SK-N-SH treated with all-trans-retinoic acid at 6 μM for 48 hours (cell line): ENCODE results near the gene SLX4IP.

ENCODE experiments used
- ARNTL ChIP-seq: fragments of 450-650 bp; formaldehyde crosslinking; IDR thresholded peaks from 2 replicates; pipeline ENCODE4 v1.5.0; 2020; ENCODE audit warnings: low read depth, mild to moderate bottlenecking, moderate library complexity, borderline replicate concordance
- CSDC2 ChIP-seq: fragments of 250-450 bp; sonication (Bioruptor Pico); IDR thresholded peaks from 2 replicates; pipeline ENCODE4 v1.5.0; 2020; ENCODE audit warnings: mild to moderate bottlenecking, moderate library complexity
- ESRRG ChIP-seq: fragments of 250-450 bp; sonication (Bioruptor Pico); IDR thresholded peaks from 2 replicates; pipeline ENCODE4 v1.6.1; 2021; ENCODE audit warnings: mild to moderate bottlenecking
- RARB ChIP-seq: fragments of 250-450 bp; sonication (Bioruptor Pico); IDR thresholded peaks from 2 replicates; pipeline ENCODE4 v1.8.0; 2021; ENCODE audit warnings: mild to moderate bottlenecking, moderate library complexity
- TOX ChIP-seq: fragments of 250-450 bp; sonication (Bioruptor Pico); IDR thresholded peaks from 2 replicates; pipeline ENCODE4 v1.8.0; 2021; ENCODE audit warnings: mild to moderate bottlenecking, moderate library complexity, borderline replicate concordance
- ZFP30 ChIP-seq: fragments of 450-650 bp; formaldehyde crosslinking; IDR thresholded peaks from 2 replicates; pipeline ENCODE4 v1.5.0; 2022; ENCODE audit warnings: mild to moderate bottlenecking, moderate library complexity
- TF ChIP-seq, protein P1 (sequence below): fragments of 250-450 bp; sonication (Bioruptor Pico); IDR thresholded peaks from 2 replicates; pipeline ENCODE4 v1.8.0; 2020; ENCODE audit warnings: mild to moderate bottlenecking, moderate library complexity, borderline replicate concordance

DNA sequence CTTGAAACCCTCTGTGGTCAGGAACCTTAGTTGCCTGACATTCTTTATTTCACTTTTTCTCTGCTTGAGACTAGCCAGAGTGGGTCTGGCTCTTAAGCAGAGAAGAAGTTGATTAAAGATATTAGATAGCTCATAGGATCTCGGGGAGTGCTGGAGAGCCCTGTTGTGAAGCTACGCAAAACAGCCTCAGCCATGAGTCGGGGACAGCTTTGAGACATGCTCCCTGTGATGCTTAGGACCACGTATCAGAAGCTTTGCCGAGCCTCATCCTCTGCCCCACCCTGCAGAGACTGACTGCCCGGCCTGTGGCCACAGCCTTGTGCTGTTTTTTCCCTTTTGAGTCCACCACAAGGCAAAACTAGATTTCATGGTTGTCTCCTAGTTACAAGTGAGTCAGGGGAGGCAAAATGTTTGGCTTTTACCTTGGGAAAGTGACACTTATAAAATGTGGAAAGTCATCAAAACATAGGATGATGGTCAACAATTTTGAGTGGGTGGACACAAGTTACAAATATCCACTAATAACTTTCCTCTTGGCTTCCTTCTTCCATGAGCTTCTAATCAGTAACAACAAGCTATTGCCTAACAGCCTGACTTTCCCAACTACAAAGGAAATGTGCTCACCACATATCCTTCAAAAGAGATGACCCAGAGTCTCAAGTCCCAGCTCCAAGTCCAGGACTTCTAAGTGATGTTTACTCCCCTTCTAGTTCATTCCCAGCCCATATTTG is 130.3 kb downstream of the SLX4IP start:
- TF ChIP-seq, protein P1, sequence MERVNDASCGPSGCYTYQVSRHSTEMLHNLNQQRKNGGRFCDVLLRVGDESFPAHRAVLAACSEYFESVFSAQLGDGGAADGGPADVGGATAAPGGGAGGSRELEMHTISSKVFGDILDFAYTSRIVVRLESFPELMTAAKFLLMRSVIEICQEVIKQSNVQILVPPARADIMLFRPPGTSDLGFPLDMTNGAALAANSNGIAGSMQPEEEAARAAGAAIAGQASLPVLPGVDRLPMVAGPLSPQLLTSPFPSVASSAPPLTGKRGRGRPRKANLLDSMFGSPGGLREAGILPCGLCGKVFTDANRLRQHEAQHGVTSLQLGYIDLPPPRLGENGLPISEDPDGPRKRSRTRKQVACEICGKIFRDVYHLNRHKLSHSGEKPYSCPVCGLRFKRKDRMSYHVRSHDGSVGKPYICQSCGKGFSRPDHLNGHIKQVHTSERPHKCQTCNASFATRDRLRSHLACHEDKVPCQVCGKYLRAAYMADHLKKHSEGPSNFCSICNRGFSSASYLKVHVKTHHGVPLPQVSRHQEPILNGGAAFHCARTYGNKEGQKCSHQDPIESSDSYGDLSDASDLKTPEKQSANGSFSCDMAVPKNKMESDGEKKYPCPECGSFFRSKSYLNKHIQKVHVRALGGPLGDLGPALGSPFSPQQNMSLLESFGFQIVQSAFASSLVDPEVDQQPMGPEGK: no peak
- TF ChIP-seq CSDC2 (CRISPR knock-in tag) (no peak), ARNTL (CRISPR knock-in tag) (no peak), TOX (CRISPR knock-in tag) (no peak), RARB (CRISPR knock-in tag) (no peak), ZFP30 (CRISPR knock-in tag) (no peak), ESRRG (CRISPR knock-in tag) (no peak)
